PC-9 (cell line): Measurements from ENCODE around the gene DIS3L. TPM values are rescaled to one million over a fixed set of nuclear protein-coding genes. Genes with fewer than 3 reads are reported as not detected.
A peak's percentile ranks its signal among the peaks of the same experiment; 100 is the strongest.
"Not testable (repeated sequence)": the region's sequence is repeated elsewhere in the genome, so short reads cannot be mapped to it uniquely, and the experiment has no call there.

ENCODE experiments used
- BruUV-seq: library from RNA; stranded (reverse); fragments of 400-500 nt; replicated peaks from 2 replicates; lab custom pipeline; 2021; lab: Mats Ljungman, UMichigan
- CTCF ChIA-PET: fragments of 300-600 bp; sonication (Branson Sonifier 250); formaldehyde crosslinking; loops from one replicate; lab custom pipeline; 2022; ENCODE audit warnings: antibody characterized with exemption; lab: Charles Lee
- POLR2A ChIA-PET: fragments of 300-600 bp; sonication (Branson Sonifier 250); formaldehyde crosslinking; loops from one replicate; lab custom pipeline; 2022; ENCODE audit warnings: antibody characterized with exemption; ENCODE audit not compliant: unreplicated experiment; lab: Charles Lee
- DNase-seq, 2 experiments: peaks; one replicate each; pipeline versions ENCODE4 v3.0.0 to v3.0.0-alpha.2; 2015 to 2022; ENCODE audit warnings: mixed read lengths in 1 of 2
- H2AFZ ChIP-seq: fragments of 200-600 bp; sonication (generic); 2 replicates; pipeline ENCODE4 v1.8.1; 2017; ENCODE audit warnings: antibody characterized with exemption
- H3F3A ChIP-seq: fragments of 200-600 bp; sonication (generic); 2 replicates; pipeline ENCODE4 v1.8.1; 2017; ENCODE audit warnings: antibody characterized with exemption, mild to moderate bottlenecking, low read depth; ENCODE audit not compliant: insufficient read depth
- H3K27ac ChIP-seq: fragments of 200-600 bp; sonication (generic); 2 replicates; pipeline ENCODE4 v1.6.1; 2016; ENCODE audit warnings: mixed run types
- H3K27me3 ChIP-seq: fragments of 200-600 bp; sonication (generic); 2 replicates; pipeline ENCODE4 v1.6.1; 2016; ENCODE audit warnings: low read depth, mixed run types; ENCODE audit not compliant: insufficient read depth
- H3K36me3 ChIP-seq: fragments of 200-600 bp; sonication (generic); 2 replicates; pipeline ENCODE4 v1.6.1; 2016; ENCODE audit warnings: low read depth, mixed run types
- H3K4me1 ChIP-seq: fragments of 200-600 bp; sonication (generic); replicated peaks from 2 replicates; pipeline ENCODE4 v1.6.1; 2016; ENCODE audit warnings: mixed run types; ENCODE audit not compliant: insufficient read depth
- H3K4me2 ChIP-seq: fragments of 200-600 bp; sonication (generic); 2 replicates; pipeline ENCODE4 v1.6.1; 2017; ENCODE audit warnings: mixed run types
- H3K4me3 ChIP-seq: fragments of 200-600 bp; sonication (generic); 2 replicates; pipeline ENCODE4 v1.6.1; 2016; ENCODE audit warnings: mixed run types
- H3K79me2 ChIP-seq: fragments of 200-600 bp; sonication (generic); 2 replicates; pipeline ENCODE4 v1.6.1; 2017; ENCODE audit warnings: low read depth, mixed run types
- H3K9me2 ChIP-seq: fragments of 200-600 bp; sonication (generic); 2 replicates; pipeline ENCODE4 v1.8.1; 2017; ENCODE audit warnings: mild to moderate bottlenecking; ENCODE audit not compliant: insufficient read depth
- H3K9me3 ChIP-seq: fragments of 200-600 bp; sonication (generic); 2 replicates; pipeline ENCODE4 v1.8.1; 2016; ENCODE audit warnings: low read depth; ENCODE audit not compliant: insufficient read depth
- H4K20me1 ChIP-seq: fragments of 200-600 bp; sonication (generic); 2 replicates; pipeline ENCODE4 v1.8.1; 2017; ENCODE audit not compliant: insufficient read depth
- EZH2 ChIP-seq: fragments of 200-600 bp; sonication (generic); IDR thresholded peaks from 2 replicates; pipeline ENCODE4 v1.8.0; 2017; ENCODE audit warnings: antibody characterized with exemption, low read depth
- intact Hi-C: fragments of 100-400 bp; cut with micrococcal nuclease; formaldehyde crosslinking; loops from one replicate; pipeline ENCODE4 v1.10.0; 2022; ENCODE audit not compliant: unreplicated experiment
- total RNA-seq: library from RNA; stranded (reverse); gene quantifications from 2 replicates; pipeline ENCODE4 v1.2.3, GENCODE V29; 2021
- TF ChIP-seq, protein P1 (sequence below): fragments of 200-600 bp; sonication (generic); conservative IDR thresholded peaks from 2 replicates; pipeline ENCODE4 v1.6.1; 2017; ENCODE audit warnings: mixed run types, antibody characterized with exemption, mild to moderate bottlenecking, moderate library complexity

The DIS3L gene
- total RNA-seq, 1 experiment from 2014 or later, result 27.7 TPM

GRCh38 chr15:66356077-66356358 is 62.6 kb downstream of the DIS3L start:
- peak overlapping the region; percentile 97 for H2AFZ ChIP-seq
- DNase-seq, result no peak
- ChIA-PET CTCF (no interaction called here), POLR2A (interaction anchor here (0.6 kb wide), 2 partner anchors 706 to 777 kb away, joined by 3 to 6 read pairs; no protein-coding TSS in a partner anchor)
- 0 out of 2 replicates have a peak overlapping the region, but pooled peaks have one; percentile 1 for H3K27ac ChIP-seq
- peak overlapping the region; percentile 68 for H3K4me3 ChIP-seq
- H4K20me1 ChIP-seq, result no peaks in the 10 kb centered on the region
- TF ChIP-seq, protein P1, sequence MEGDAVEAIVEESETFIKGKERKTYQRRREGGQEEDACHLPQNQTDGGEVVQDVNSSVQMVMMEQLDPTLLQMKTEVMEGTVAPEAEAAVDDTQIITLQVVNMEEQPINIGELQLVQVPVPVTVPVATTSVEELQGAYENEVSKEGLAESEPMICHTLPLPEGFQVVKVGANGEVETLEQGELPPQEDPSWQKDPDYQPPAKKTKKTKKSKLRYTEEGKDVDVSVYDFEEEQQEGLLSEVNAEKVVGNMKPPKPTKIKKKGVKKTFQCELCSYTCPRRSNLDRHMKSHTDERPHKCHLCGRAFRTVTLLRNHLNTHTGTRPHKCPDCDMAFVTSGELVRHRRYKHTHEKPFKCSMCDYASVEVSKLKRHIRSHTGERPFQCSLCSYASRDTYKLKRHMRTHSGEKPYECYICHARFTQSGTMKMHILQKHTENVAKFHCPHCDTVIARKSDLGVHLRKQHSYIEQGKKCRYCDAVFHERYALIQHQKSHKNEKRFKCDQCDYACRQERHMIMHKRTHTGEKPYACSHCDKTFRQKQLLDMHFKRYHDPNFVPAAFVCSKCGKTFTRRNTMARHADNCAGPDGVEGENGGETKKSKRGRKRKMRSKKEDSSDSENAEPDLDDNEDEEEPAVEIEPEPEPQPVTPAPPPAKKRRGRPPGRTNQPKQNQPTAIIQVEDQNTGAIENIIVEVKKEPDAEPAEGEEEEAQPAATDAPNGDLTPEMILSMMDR, result no peak
- no peak for TF ChIP-seq EZH2
- H3K9me3 ChIP-seq, result no peaks in the 10 kb centered on the region
- peaks cover 3% of the 10 kb centered on the region; the same call in 1 of the 2 replicates for H3K36me3 ChIP-seq
- BruUV-seq, result TSS peak; percentile 64
- H3K79me2 ChIP-seq, result peaks cover 14% of the 10 kb centered on the region
- peak overlapping the region; percentile 80 for H3K4me2 ChIP-seq
- H3K4me1 ChIP-seq, result peaks cover 26% of the 10 kb centered on the region
- intact Hi-C loops, result loop anchor here (1.0 kb wide), 2 partner anchors 30 to 141 kb away; partner anchors contain the start of genes MAP2K1 and SNAPC5
- peaks cover 11% of the 10 kb centered on the region; the same call in 1 of the 2 replicates for H3F3A ChIP-seq
- no peaks in the 10 kb centered on the region for H3K27me3 ChIP-seq
- H3K9me2 ChIP-seq, result no peaks in the 10 kb centered on the region

- Histone ChIP-seq H3K4me1 (peaks cover 26% of the 10 kb centered on the region), H3K27me3 (no peaks in the 10 kb centered on the region), H3K27ac (0 out of 2 replicates have a peak within 1 kb of the TSS, but pooled peaks have one; percentile 1), H3K9me2 (no peaks in the 10 kb centered on the region), H3F3A (peaks cover 11% of the 10 kb centered on the region; the same call in 1 of the 2 replicates), H3K36me3 (no peaks in the 10 kb centered on the region), H3K9me3 (no peaks in the 10 kb centered on the region), H3K4me3 (peak within 1 kb of the TSS; percentile 68), H4K20me1 (no peaks in the 10 kb centered on the region), H3K79me2 (peaks cover 14% of the 10 kb centered on the region), H2AFZ (peak within 1 kb of the TSS; percentile 97), H3K4me2 (peak within 1 kb of the TSS; percentile 80)
- intact Hi-C loops, result loop anchor here (1.0 kb wide), 2 partner anchors 30 to 141 kb away; partner anchors contain the start of genes MAP2K1 and SNAPC5
- BruUV-seq, result no TSS peak
- TF ChIP-seq, protein P1, result no peak
- TF ChIP-seq EZH2, result no peak
- ChIA-PET CTCF (interaction anchor here (0.7 kb wide), 1 partner anchor 817 kb away, joined by 6 read pairs; no protein-coding TSS in a partner anchor), POLR2A (interaction anchor here (0.6 to 0.9 kb wide), 3 partner anchors 156 to 778 kb away, joined by 3 to 6 read pairs (median 5); no protein-coding TSS in a partner anchor)
- peak; percentile 76 to 95 for DNase-seq
Measured at GRCh38 chr15:66356359-66357236, 63.2 kb downstream of the DIS3L start, which contains the start of gene TIPIN. TIPIN (minus strand) TSS chr15:66356685; CDS start chr15:66352947, 3,738 bp downstream.

DNA sequence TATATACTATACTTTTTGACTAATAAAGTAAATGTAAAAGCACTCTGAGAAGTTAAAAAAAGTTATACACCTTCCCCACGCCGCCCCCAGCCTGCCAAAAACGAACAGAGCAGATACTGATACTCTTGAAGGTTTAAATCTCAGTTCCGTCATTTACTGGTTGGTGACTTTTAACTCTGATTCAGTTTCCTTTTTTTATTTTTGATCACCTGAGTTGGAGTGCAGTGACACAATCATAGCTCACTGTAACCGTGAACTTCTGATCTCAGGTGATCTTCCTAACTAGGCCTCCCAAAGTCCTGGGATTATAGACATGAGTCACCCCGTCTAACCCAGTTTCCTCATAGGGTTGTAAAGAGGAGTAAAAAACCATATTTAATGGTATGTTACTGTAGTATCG is 66.4 kb downstream of the DIS3L start:
- ChIA-PET POLR2A (interaction anchor here (0.6 to 0.7 kb wide), 6 partner anchors 27 to 166 kb away, joined by 3 to 7 read pairs (median 4); partner anchors contain the start of gene MAP2K1), CTCF (no interaction called here)
- BruUV-seq, result no TSS peak
- H3K4me2 ChIP-seq, result peak overlapping the region; percentile 44
- no peaks in the 10 kb centered on the region for H3K9me2 ChIP-seq
- peak overlapping the region; percentile 67; the same call in 1 of the 2 replicates for H2AFZ ChIP-seq
- intact Hi-C loops, result no loop called here
- H3F3A ChIP-seq, result peaks cover 13% of the 10 kb centered on the region; the same call in 1 of the 2 replicates
- H3K9me3 ChIP-seq, result no peaks in the 10 kb centered on the region
- peaks cover 14% of the 10 kb centered on the region for H3K79me2 ChIP-seq
- peak overlapping the region; percentile 88 for H3K27ac ChIP-seq
- peak; percentile 21 to 87 for DNase-seq
- H3K4me1 ChIP-seq, result peaks cover 35% of the 10 kb centered on the region
- no peaks in the 10 kb centered on the region for H3K36me3 ChIP-seq
- H4K20me1 ChIP-seq, result no peaks in the 10 kb centered on the region
- no peak for TF ChIP-seq EZH2
- TF ChIP-seq, protein P1, result no peak
- no peaks in the 10 kb centered on the region for H3K27me3 ChIP-seq
- H3K4me3 ChIP-seq, result no peak overlapping the region

GRCh38 chr15:66361745-66362460 is 68.5 kb downstream of the DIS3L start:
- POLR2A ChIA-PET, result not testable (repeated sequence)

More at GRCh38 chr15:66361745-66362460, 68.5 kb downstream of the DIS3L start:
- H3K36me3 ChIP-seq, intact Hi-C loops, BruUV-seq, CTCF ChIA-PET, H3K9me3 ChIP-seq, H3K27ac ChIP-seq, H4K20me1 ChIP-seq, H3K9me2 ChIP-seq, H2AFZ ChIP-seq, H3K27me3 ChIP-seq, H3K4me2 ChIP-seq, H3K4me3 ChIP-seq, DNase-seq, H3K79me2 ChIP-seq: not testable (repeated sequence)
- Histone ChIP-seq H3K4me1 (peaks cover 41% of the 10 kb centered on the region), H3F3A (peaks cover 13% of the 10 kb centered on the region; the same call in 1 of the 2 replicates)
